Ishikawa (cell line): ENCODE data around the gene ROR1.

Experiments
- CEBPB ChIP-seq: IDR thresholded peaks from 2 replicates; pipeline ENCODE4 v1.6.1; 2012
- CREB1 ChIP-seq: IDR thresholded peaks from 2 replicates; pipeline ENCODE4 v1.6.1; 2012; ENCODE audit warnings: low read depth
- EGR1 ChIP-seq: IDR thresholded peaks from 2 replicates; pipeline ENCODE4 v1.6.1; 2012
- EP300 ChIP-seq: IDR thresholded peaks from 2 replicates; pipeline ENCODE4 v1.6.1; 2012; ENCODE audit warnings: borderline replicate concordance
- FOXM1 ChIP-seq: IDR thresholded peaks from 2 replicates; pipeline ENCODE4 v1.6.1; 2012; ENCODE audit warnings: low read depth, borderline replicate concordance
- MAX ChIP-seq: IDR thresholded peaks from 2 replicates; pipeline ENCODE4 v1.6.1; 2012
- NFIC ChIP-seq: IDR thresholded peaks from 2 replicates; pipeline ENCODE4 v1.6.1; 2012
- RAD21 ChIP-seq: IDR thresholded peaks from 2 replicates; pipeline ENCODE4 v1.6.1; 2012; ENCODE audit warnings: low read depth
- TAF1 ChIP-seq: IDR thresholded peaks from 2 replicates; pipeline ENCODE4 v1.6.1; 2012; ENCODE audit warnings: low read depth, mild to moderate bottlenecking
- TCF12 ChIP-seq: IDR thresholded peaks from 2 replicates; pipeline ENCODE4 v1.6.1; 2012; ENCODE audit warnings: low read depth
- TEAD4 ChIP-seq: IDR thresholded peaks from 2 replicates; pipeline ENCODE4 v1.6.1; 2012
- YY1 ChIP-seq: IDR thresholded peaks from 2 replicates; pipeline ENCODE4 v1.6.1; 2012; ENCODE audit warnings: low read depth
- ZBTB7A ChIP-seq: IDR thresholded peaks from 2 replicates; pipeline ENCODE4 v1.6.1; 2012; ENCODE audit warnings: low read depth
- TF ChIP-seq, protein P1 (sequence below): IDR thresholded peaks from 2 replicates; pipeline ENCODE4 v1.6.1; 2012
- TF ChIP-seq, protein P2 (sequence below): IDR thresholded peaks from 2 replicates; pipeline ENCODE4 v1.6.1; 2012; ENCODE audit warnings: low read depth, mild to moderate bottlenecking

ROR1 gene

DNA sequence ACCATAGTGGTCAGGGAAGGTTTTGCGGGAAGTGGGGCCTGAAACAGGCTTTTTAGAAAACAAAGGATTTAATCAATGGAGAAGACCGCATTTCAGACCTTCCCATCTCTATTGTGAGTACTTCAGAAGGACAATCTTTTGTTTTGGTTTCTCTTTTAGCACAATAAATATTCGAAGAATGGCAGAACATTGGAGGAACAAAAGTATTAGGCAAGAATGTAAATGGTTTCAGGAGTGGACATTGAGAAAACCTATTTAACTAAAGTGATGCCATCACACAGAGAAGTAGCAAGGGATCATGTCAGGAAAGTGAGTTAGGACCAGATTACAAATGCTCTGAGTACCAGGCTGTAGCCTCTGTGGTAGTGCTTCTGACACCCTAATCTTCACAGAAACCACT, 402.8 kb downstream of the ROR1 start:
- no peak for TF ChIP-seq CREB1
- no peak for TF ChIP-seq ZBTB7A
- TF ChIP-seq, protein P1, sequence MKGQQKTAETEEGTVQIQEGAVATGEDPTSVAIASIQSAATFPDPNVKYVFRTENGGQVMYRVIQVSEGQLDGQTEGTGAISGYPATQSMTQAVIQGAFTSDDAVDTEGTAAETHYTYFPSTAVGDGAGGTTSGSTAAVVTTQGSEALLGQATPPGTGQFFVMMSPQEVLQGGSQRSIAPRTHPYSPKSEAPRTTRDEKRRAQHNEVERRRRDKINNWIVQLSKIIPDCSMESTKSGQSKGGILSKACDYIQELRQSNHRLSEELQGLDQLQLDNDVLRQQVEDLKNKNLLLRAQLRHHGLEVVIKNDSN = no peak
- TF ChIP-seq NFIC = no peak
- no peak for TF ChIP-seq TAF1
- no peak for TF ChIP-seq EGR1
- TF ChIP-seq YY1 = no peak
- TF ChIP-seq MAX = no peak
- TF ChIP-seq TCF12 = no peak
- TF ChIP-seq, protein P2, sequence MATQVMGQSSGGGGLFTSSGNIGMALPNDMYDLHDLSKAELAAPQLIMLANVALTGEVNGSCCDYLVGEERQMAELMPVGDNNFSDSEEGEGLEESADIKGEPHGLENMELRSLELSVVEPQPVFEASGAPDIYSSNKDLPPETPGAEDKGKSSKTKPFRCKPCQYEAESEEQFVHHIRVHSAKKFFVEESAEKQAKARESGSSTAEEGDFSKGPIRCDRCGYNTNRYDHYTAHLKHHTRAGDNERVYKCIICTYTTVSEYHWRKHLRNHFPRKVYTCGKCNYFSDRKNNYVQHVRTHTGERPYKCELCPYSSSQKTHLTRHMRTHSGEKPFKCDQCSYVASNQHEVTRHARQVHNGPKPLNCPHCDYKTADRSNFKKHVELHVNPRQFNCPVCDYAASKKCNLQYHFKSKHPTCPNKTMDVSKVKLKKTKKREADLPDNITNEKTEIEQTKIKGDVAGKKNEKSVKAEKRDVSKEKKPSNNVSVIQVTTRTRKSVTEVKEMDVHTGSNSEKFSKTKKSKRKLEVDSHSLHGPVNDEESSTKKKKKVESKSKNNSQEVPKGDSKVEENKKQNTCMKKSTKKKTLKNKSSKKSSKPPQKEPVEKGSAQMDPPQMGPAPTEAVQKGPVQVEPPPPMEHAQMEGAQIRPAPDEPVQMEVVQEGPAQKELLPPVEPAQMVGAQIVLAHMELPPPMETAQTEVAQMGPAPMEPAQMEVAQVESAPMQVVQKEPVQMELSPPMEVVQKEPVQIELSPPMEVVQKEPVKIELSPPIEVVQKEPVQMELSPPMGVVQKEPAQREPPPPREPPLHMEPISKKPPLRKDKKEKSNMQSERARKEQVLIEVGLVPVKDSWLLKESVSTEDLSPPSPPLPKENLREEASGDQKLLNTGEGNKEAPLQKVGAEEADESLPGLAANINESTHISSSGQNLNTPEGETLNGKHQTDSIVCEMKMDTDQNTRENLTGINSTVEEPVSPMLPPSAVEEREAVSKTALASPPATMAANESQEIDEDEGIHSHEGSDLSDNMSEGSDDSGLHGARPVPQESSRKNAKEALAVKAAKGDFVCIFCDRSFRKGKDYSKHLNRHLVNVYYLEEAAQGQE = no peak
- TF ChIP-seq FOXM1 = no peak
- TF ChIP-seq RAD21 = no peak

GRCh38 chr1:64179588-64179987, 405.8 kb downstream of the ROR1 start:
- TF ChIP-seq TAF1 (no peak), ZBTB7A (no peak), EGR1 (no peak), YY1 (no peak), CEBPB (no peak), CREB1 (no peak), EP300 (no peak), TEAD4 (no peak), TCF12 (no peak), MAX (no peak), NFIC (no peak), FOXM1 (no peak), RAD21 (no peak)
- TF ChIP-seq, protein P1 = no peak
- TF ChIP-seq, protein P2 = no peak

DNA sequence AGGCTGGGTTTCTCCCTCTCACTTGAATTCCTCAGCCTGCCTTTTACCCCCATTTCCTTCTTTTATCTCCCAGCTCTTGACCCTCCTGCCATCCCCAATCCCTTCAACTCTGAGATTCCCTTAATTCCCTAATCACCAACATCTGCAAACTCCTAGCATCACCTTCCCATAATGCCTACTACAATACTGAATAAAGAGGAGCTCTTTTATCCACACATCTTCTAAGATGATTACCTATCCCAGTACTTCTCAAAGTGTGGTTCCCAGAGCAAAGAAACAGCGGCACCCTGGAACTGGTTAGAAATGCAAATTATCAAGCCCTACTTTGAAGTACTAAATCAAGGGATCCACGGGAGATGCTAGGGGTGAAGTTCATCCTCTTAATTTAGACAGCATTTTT, 408.4 kb downstream of the ROR1 start:
- no peak for TF ChIP-seq YY1
- TF ChIP-seq TAF1 = no peak
- TF ChIP-seq, protein P2 = no peak
- no peak for TF ChIP-seq CEBPB
- TF ChIP-seq NFIC = no peak
- TF ChIP-seq ZBTB7A = no peak
- TF ChIP-seq TCF12 = no peak
- no peak for TF ChIP-seq EP300
- TF ChIP-seq EGR1 = no peak
- TF ChIP-seq, protein P1 = no peak
- TF ChIP-seq RAD21 = no peak
- no peak for TF ChIP-seq FOXM1
- TF ChIP-seq MAX = no peak
- TF ChIP-seq CREB1 = no peak

GRCh38 chr1:64183395-64184002, 409.7 kb downstream of the ROR1 start:
- no peak for TF ChIP-seq ZBTB7A
- no peak for TF ChIP-seq EGR1
- TF ChIP-seq FOXM1 = no peak
- no peak for TF ChIP-seq CEBPB
- TF ChIP-seq, protein P2 = no peak
- TF ChIP-seq TEAD4 = no peak
- TF ChIP-seq CREB1 = no peak
- no peak for TF ChIP-seq MAX
- TF ChIP-seq, protein P1 = no peak
- no peak for TF ChIP-seq TCF12
- no peak for TF ChIP-seq EP300
- no peak for TF ChIP-seq RAD21
- TF ChIP-seq NFIC = no peak
- no peak for TF ChIP-seq TAF1
- TF ChIP-seq YY1 = no peak
